Muscle layer of duodenum (tissue), 2 donors: ENCODE measurements around the gene PRM1.

Source experiments
- H3K27ac ChIP-seq: one replicate; pipeline ENCODE4 v1.7.0; 2013; ENCODE audit warnings: mild to moderate bottlenecking, low read length
- H3K27me3 ChIP-seq: one replicate; pipeline ENCODE4 v1.7.0; 2013; ENCODE audit warnings: low read depth, mild to moderate bottlenecking, control low read depth, low read length
- H3K36me3 ChIP-seq, 2 donors: one replicate each; pipeline ENCODE4 v1.7.0; 2013; ENCODE audit warnings: low read length in 2 of 2, control low read depth in 1 of 2, mild to moderate bottlenecking in 1 of 2; ENCODE audit not compliant: insufficient read depth in 2 of 2, control insufficient read depth in 1 of 2
- H3K4me1 ChIP-seq, 2 donors: one replicate each; pipeline ENCODE4 v1.7.0; 2013; ENCODE audit warnings: low read length in 2 of 2, mild to moderate bottlenecking in 2 of 2, control low read depth in 1 of 2, moderate library complexity in 1 of 2; ENCODE audit not compliant: insufficient read depth in 2 of 2, control insufficient read depth in 1 of 2
- H3K4me3 ChIP-seq, 2 donors: one replicate each; pipeline ENCODE4 v1.7.0; 2013; ENCODE audit warnings: low read length in 2 of 2, low read depth in 1 of 2, mild to moderate bottlenecking in 1 of 2
- H3K9me3 ChIP-seq, 2 donors: one replicate each; pipeline ENCODE4 v1.7.0; 2013; ENCODE audit warnings: low read length in 2 of 2, control low read depth in 1 of 2, mild to moderate bottlenecking in 1 of 2; ENCODE audit not compliant: control insufficient read depth in 1 of 2
- donor health status: healthy.

PRM1 gene

GRCh38 chr16:11280616-11281522, at the start of gene PRM1:
TSS of gene PRM1 (minus strand) at chr16:11281330. CDS start at chr16:11281238, 92 bp downstream.
- Histone ChIP-seq H3K27me3 (no peaks in the 10 kb centered on the region), H3K4me1 (no peaks in the 10 kb centered on the region), H3K9me3 (no peaks in the 10 kb centered on the region), H3K36me3 (no peaks in the 10 kb centered on the region), H3K4me3 (no peak within 1 kb of the TSS), H3K27ac (no peak within 1 kb of the TSS)

GRCh38 chr16:11330526-11331237, 49.6 kb upstream of the PRM1 start:
- Histone ChIP-seq H3K27me3 (no peaks in the 10 kb centered on the region), H3K4me3 (no peak overlapping the region), H3K36me3 (no peaks in the 10 kb centered on the region), H3K9me3 (no peaks in the 10 kb centered on the region), H3K4me1 (peaks cover 3 to 7% of the 10 kb centered on the region in 2 donors), H3K27ac (no peak overlapping the region)

- Histone ChIP-seq H3K9me3 (no peaks in the 10 kb centered on the region), H3K4me1 (peaks cover 3 to 7% of the 10 kb centered on the region in 2 donors), H3K4me3 (no peak overlapping the region), H3K36me3 (no peaks in the 10 kb centered on the region), H3K27me3 (no peaks in the 10 kb centered on the region), H3K27ac (no peak overlapping the region)
Observed at GRCh38 chr16:11329891-11330290, 48.8 kb upstream of the PRM1 start.

GRCh38 chr16:11329071-11329491, 48.0 kb upstream of the PRM1 start:
- peaks cover 3 to 7% of the 10 kb centered on the region in 2 donors for H3K4me1 ChIP-seq
- no peak overlapping the region for H3K4me3 ChIP-seq
- no peaks in the 10 kb centered on the region for H3K36me3 ChIP-seq
- H3K27me3 ChIP-seq = no peaks in the 10 kb centered on the region
- no peak overlapping the region for H3K27ac ChIP-seq
- no peaks in the 10 kb centered on the region for H3K9me3 ChIP-seq

GRCh38 chr16:11328172-11329070, 47.3 kb upstream of the PRM1 start:
- Histone ChIP-seq H3K27ac (no peak overlapping the region), H3K4me3 (no peak overlapping the region), H3K4me1 (peaks cover 3 to 7% of the 10 kb centered on the region in 2 donors), H3K27me3 (no peaks in the 10 kb centered on the region), H3K36me3 (no peaks in the 10 kb centered on the region), H3K9me3 (no peaks in the 10 kb centered on the region)

- Histone ChIP-seq H3K27ac (no peak overlapping the region), H3K27me3 (no peaks in the 10 kb centered on the region), H3K36me3 (no peaks in the 10 kb centered on the region), H3K4me1 (peaks cover 3 to 7% of the 10 kb centered on the region in 2 donors), H3K4me3 (no peak overlapping the region), H3K9me3 (no peaks in the 10 kb centered on the region)
Observed at GRCh38 chr16:11327277-11328171, 46.4 kb upstream of the PRM1 start.

GRCh38 chr16:11326737-11327276, 45.7 kb upstream of the PRM1 start:
- H3K36me3 ChIP-seq = no peaks in the 10 kb centered on the region
- H3K27me3 ChIP-seq = no peaks in the 10 kb centered on the region
- H3K27ac ChIP-seq = no peak overlapping the region
- H3K4me1 ChIP-seq = peaks cover 3 to 7% of the 10 kb centered on the region in 2 donors
- H3K9me3 ChIP-seq = no peaks in the 10 kb centered on the region
- H3K4me3 ChIP-seq = no peak overlapping the region

- Histone ChIP-seq H3K27me3 (no peaks in the 10 kb centered on the region), H3K27ac (no peak overlapping the region), H3K4me3 (no peak overlapping the region), H3K9me3 (no peaks in the 10 kb centered on the region), H3K4me1 (peaks cover 3 to 7% of the 10 kb centered on the region in 2 donors), H3K36me3 (no peaks in the 10 kb centered on the region)
Observed at GRCh38 chr16:11326084-11326736, 45.1 kb upstream of the PRM1 start.

GRCh38 chr16:11325404-11326083, 44.4 kb upstream of the PRM1 start:
- Histone ChIP-seq H3K9me3 (no peaks in the 10 kb centered on the region), H3K36me3 (no peaks in the 10 kb centered on the region), H3K27me3 (no peaks in the 10 kb centered on the region), H3K4me3 (no peak overlapping the region), H3K4me1 (peaks cover 3 to 7% of the 10 kb centered on the region in 2 donors), H3K27ac (no peak overlapping the region)
